Activated CD8-positive, alpha-beta memory T cell treated with anti-CD3 and anti-CD28 coated beads for 4 hours (primary cell): ENCODE results near the gene NELFB.

Experiments
- DNase-seq, 2 donors: peaks; one replicate each; pipeline ENCODE4 v3.0.0-alpha.2; 2020; ENCODE audit warnings: low read depth in 2 of 2

The NELFB gene

DNA sequence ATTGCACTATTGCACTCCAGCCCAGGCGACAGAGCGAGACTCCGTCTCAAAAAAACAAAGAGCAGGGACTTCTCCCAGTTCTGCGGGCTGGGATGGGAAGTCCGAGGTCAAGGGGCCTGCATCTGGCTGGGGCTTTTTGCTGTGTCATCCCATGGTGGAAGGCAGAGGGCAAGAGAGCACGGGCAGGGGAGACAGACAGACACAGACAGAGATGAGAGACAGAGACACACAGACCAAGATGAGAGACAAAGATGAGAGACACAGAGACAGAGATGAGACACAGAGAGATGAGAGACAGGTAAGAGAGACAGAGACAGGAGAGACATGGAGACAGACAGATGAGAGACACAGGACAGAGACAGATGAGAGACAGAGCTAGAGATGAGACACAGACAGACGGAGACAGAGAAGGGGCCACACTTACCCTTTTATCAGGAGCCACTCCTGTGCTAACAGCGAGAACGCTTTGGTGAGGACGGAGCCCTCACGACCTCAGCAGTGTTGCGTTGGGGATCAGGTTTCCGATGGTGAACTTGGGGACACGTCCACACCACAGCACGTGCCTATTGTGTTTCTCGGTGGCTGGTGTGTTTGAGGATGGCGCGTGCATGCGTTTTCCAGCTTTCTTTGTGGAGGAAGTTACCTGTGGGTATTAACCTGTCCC is 13.5 kb downstream of the NELFB start:
- DNase-seq, result no peak

- no peak for DNase-seq
Measured at GRCh38 chr9:137269231-137269772, 14.2 kb downstream of the NELFB start.

DNA sequence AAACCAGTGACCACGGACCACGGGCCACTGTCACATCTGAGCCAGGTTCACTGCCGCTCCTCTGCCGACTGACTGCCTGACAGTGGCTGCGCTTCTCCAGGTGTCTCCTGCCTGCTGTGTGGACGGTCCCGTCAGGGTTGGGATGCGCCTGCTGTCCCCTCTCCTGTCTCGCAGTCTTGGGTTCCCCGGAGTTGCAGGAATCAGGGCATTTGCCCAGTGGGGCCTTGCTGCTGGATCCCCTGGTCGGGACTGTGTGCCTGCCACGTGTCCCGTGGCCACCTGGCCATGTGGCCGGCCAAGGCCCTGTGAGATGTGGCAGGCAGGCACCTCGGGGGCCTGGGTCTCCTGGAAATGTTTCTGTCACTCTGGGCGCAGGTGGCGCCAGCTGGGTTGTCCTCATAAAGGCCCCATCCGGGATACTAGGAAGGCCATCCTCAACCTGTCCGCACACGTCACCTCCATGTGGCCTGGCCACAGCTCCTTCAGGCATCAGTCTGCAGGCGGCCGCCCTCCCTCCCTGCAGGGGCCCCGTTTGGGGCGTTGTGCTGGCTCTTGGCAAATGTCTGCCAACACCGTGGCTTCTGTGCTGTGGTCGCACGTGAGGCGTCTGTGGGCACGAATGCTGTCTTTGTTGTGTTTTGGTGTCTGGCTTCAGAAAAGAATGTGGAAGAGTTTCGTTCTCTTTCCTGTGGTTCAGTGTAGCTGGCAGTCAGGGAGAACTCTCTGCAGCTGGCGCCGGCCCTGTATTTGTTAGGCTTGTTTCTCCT is 16.0 kb downstream of the NELFB start:
- DNase-seq, result no peak

DNA sequence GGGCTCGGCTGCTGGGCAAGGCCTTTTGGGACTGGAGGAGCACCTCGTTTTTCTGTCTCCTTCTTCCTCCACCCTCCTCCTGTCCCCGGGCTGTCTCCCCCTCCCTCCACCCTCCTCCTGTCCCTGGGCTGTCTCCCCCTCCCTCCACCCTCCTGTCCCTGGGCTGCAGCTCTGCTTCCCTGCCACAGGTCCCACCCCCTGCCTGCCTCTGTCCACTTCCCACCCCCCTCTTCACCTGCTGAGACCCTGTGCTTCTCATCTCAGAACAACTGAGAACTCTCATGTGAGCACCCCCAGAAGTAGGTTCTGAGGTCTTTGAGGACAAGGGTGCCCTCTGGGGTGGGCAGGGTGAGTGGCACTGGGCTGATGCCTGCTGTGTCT is 16.6 kb downstream of the NELFB start:
- DNase-seq, result no peak

DNA sequence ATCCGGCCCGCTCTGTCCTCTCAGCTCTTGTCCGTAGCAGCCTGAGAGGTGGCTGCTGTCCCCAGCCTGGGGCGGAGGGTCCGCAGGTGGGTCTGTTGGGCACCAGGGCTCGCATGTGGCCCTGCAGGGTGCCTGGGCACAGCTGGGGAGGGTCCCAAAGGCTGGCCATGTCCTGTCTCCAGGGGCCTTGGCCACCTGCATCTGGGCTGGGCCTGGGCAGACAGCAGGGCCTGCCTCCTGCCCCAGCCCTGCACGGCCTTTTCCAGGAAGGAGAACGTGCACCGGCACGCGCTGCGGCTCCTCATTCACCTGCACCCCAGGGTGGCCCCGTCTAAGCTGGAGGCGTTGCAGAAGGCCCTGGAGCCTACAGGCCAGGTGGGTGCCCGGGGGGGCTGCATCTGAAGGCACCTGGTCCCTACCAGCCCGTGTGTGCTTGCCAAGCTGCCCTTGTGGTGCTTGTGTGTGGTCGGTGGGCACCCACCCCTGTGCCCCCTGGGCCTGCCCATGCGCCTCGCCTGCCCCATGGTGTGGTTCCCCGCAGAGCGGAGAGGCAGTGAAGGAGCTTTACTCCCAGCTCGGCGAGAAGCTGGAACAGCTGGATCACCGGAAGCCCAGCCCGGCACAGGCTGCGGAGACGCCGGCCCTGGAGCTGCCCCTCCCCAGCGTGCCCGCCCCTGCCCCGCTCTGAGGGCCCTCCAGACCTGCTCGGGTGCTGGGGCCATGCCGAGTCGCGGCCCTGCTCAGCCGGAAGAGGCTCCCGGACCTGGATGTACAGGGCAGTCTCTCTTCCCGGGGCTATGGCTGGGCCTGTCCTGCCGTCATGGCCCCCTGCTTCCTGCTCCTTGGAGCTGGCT is 17.3 kb downstream of the NELFB start:
- DNase-seq, result no peak

GRCh38 chr9:137273095-137273490 is 18.0 kb downstream of the NELFB start:
- DNase-seq, result no peak

- DNase-seq, result no peak
Measured at GRCh38 chr9:137273611-137274320, 18.6 kb downstream of the NELFB start.

GRCh38 chr9:137275203-137275587 is 20.1 kb downstream of the NELFB start:
- DNase-seq, result no peak

GRCh38 chr9:137275588-137276472 is 20.7 kb downstream of the NELFB start:
- no peak for DNase-seq

DNA sequence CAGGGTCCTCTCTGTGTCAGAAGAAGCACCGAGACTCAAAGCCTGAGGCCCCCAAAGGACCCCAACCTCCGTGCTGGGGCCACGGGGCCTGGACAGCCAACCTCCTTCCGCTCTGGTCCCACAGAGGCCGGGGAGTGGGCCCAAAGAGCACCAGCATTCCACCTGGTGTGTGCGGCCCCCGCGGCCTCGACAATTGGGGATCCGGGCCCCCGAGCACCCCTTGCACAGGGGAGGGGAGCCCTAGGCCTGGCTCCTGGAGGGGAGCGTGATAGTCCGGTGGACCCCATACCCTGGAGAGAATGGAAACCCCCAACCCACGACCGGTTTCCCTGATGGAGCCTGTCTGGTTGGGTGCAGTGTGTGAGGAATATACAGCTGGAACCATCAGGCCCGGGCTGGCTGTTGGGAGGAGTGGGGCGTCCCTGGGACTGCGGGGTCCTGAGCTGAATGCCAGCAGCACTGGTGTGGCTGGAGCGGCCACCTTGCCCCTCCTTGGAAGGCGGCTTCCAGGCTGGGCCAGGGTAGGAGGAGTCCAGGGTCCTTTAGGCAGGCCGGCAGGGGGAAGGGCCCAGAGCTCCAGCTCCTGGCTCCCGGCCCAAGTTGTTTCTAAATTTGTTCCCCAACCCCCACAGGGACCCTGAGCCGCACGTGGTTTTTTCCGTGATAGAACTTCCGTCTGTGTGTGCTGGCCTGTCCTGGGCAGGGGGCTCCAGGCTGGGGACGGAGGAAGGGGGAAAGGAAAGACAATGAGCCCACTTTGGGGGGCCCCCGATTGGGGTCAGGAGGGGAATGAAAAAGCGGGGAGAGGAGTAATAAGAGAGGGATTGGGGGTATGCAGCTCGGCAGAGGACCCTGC is 21.6 kb downstream of the NELFB start:
- no peak for DNase-seq

DNA sequence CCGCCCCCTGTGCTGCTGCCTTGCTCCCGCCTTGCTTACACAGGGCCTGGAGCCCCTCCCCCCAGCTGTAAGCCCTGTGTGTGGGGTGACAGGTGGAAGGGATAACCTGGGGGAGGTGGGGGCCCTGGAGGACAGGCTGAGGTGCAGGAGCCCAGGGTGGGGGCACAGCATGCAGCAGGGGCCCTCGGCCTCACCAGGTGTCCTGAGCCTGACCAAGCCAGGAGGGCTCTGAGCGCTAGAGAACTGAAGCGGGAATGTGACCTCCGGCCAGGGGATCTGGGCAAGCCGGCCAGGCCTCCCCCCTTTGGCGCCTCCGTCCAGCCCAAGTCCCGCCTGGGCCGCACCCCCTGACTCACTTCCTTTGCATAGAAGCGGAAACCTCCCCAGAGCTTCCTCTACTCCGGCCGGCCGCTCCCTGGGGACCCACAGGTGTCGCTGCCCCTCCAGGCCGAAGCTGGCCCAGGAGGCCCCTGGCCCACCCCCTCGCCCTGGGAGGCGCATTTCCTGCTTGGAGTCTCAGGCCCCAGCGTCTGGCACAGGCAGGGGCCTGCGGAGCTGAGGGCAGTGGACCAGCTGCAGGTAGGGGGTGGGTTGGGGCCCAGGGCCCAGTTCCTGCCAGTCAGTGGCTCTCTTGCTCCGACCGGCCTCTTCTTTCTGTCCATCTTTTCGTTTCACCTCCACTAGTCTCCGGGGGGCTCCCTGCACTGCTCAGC is 22.4 kb downstream of the NELFB start, which contains the start of gene TOR4A:
TSS of gene TOR4A (plus strand) at position 398 of the 713 bp plus-strand sequence. CDS start 964 bp downstream, outside the sequence.
- no peak for DNase-seq

DNA sequence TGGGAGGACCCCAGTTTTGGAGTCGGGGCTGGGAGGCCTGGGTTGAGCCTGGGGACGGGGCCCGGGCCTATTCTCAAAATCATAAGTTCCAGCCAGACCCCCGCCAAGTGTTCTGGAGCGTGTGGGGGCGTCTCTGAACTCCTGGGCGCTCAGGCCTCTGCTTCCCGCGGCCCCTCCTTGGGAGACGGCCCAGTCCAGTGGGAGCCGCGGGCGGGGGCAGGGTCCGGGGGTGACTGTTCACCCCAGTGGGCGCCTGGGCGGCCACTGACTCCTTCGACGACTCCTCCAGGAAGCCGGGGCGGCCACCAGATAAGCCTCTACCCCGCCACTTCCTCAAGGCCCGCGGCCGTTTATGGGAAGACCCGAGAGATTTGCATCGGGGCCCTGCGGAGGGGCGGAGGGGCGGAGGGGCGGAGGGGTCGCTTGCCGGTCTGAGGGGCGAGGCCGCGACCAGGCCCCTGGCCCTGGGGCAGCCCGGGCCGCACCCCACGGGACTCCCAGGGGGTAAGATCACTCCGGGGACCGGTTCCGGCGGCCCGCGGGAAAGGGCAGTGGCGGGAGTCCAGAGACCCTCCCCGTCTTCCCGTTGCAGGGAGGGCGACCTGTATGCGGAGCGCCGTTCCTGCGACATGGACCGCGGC is 23.1 kb downstream of the NELFB start:
- DNase-seq, result no peak

DNA sequence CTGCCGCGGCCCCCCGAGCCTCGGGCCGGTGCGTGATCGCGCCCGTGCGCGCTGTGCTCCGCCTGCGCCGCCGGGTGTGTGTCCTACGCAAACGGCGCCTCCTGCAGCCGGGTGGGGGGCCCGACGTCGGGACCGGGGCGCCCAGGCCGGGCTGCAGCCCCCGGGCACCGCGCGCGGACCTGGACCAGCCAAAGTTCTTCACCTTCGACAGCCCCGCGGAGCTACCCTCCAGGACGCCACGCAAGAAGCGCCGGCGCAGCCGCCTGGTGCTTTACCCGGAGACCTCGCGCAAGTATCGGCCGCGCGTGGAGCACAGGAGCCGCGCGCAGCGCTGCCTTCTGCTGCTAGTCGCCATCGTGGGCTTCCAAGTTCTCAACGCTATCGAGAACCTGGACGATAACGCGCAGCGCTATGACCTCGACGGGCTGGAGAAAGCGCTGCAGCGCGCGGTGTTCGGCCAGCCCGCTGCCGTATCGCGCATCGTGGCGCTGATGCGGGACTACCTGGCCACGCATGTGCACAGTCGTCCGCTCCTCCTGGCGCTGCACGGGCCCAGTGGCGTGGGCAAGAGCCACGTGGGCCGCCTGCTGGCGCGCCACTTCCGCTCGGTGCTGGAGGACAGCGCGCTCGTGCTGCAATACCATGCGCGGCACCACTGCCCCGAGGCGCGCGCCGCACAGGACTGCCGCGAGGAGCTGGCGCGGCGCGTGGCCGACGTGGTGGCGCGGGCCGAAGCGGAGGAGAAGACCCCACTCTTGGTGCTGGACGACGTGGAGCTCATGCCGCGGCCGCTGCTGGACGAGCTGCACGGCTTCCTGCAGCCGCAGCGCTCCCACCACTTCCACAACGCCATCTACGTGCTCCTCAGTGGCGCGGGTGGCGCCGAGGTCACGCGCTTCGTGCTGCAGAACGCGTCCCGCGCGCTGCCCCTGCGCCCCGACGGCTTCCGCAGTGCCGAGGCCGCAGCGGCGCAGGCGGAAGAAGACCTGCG is 23.9 kb downstream of the NELFB start:
- DNase-seq, result no peak

- no peak for DNase-seq
Measured at GRCh38 chr9:137279741-137280473, 24.8 kb downstream of the NELFB start.

GRCh38 chr9:137280474-137281344 is 25.6 kb downstream of the NELFB start:
- DNase-seq, result no peak
